GM13977 (cell line): ENCODE results near the gene LMX1B.

Experiments used
- DNase-seq: peaks from one replicate; pipeline ENCODE4 v3.0.0; 2012; ENCODE audit warnings: low spot score
- CTCF ChIP-seq: IDR thresholded peaks from 2 replicates; pipeline ENCODE4 v1.5.1; 2012; ENCODE audit warnings: mild to moderate bottlenecking, control low read depth; ENCODE audit not compliant: insufficient read depth; ENCODE audit errors: extremely low read depth, missing control alignments
- in situ Hi-C: fragments of 300-500 bp; cut with MboI; formaldehyde crosslinking; loops from one replicate; pipeline ENCODE4 v1.12.0; 2022; ENCODE audit warnings: low sequenced_read_pairs, low pct_unique_long_range_greater_than_20kb, mixed read lengths, inconsistent platforms; ENCODE audit not compliant: unreplicated experiment

Gene LMX1B

GRCh38 chr9:126733005-126733404, 119.3 kb downstream of the LMX1B start:
- DNase-seq, result no peak
- TF ChIP-seq CTCF, result no peak
- in situ Hi-C loops, result no loop called here

GRCh38 chr9:126734877-126735276, 121.1 kb downstream of the LMX1B start:
- no peak for DNase-seq
- no peak for TF ChIP-seq CTCF
- in situ Hi-C loops, result no loop called here

- no peak for TF ChIP-seq CTCF
- DNase-seq, result no peak
- in situ Hi-C loops, result no loop called here
Observed at GRCh38 chr9:126735482-126735881, 121.8 kb downstream of the LMX1B start.

GRCh38 chr9:126738553-126738952, 124.8 kb downstream of the LMX1B start:
- in situ Hi-C loops, result no loop called here
- DNase-seq, result no peak
- TF ChIP-seq CTCF, result no peak

- DNase-seq, result no peak
- in situ Hi-C loops, result no loop called here
- no peak for TF ChIP-seq CTCF
Observed at GRCh38 chr9:126743041-126743440, 129.3 kb downstream of the LMX1B start.

- no peak for DNase-seq
- TF ChIP-seq CTCF, result no peak
- in situ Hi-C loops, result no loop called here
Observed at GRCh38 chr9:126745574-126746411, 132.1 kb downstream of the LMX1B start.
